ENCODE measurements around the gene CADM1.

CADM1 gene

GRCh38 chr11:115145324-115145723, 358.9 kb downstream of the CADM1 start:
- Histone ChIP-seq H3K36me3 (ENCODE audit: control insufficient read depth, insufficient read depth, low read length) (no peaks in the 10 kb centered on the region), H3K27me3 (ENCODE audit: control insufficient read depth, insufficient read depth, low read length) (no peaks in the 10 kb centered on the region), H3K9me3 (ENCODE audit: control insufficient read depth, low read length) (no peaks in the 10 kb centered on the region), H3K4me1 (ENCODE audit: control insufficient read depth, insufficient read depth, low read length) (no peaks in the 10 kb centered on the region), H3K4me3 (ENCODE audit: low read length) (no peak overlapping the region), H3K9ac (ENCODE audit: low read length) (no peak overlapping the region)

GRCh38 chr11:115144914-115145313, 359.3 kb downstream of the CADM1 start:
- Histone ChIP-seq H3K27me3 (ENCODE audit: control insufficient read depth, insufficient read depth, low read length) (no peaks in the 10 kb centered on the region), H3K36me3 (ENCODE audit: control insufficient read depth, insufficient read depth, low read length) (no peaks in the 10 kb centered on the region), H3K4me3 (ENCODE audit: low read length) (no peak overlapping the region), H3K9me3 (ENCODE audit: control insufficient read depth, low read length) (no peaks in the 10 kb centered on the region), H3K9ac (ENCODE audit: low read length) (no peak overlapping the region), H3K4me1 (ENCODE audit: control insufficient read depth, insufficient read depth, low read length) (no peaks in the 10 kb centered on the region)

- no peaks in the 10 kb centered on the region for H3K36me3 ChIP-seq (ENCODE audit: control insufficient read depth, insufficient read depth, low read length)
- H3K4me1 ChIP-seq (ENCODE audit: control insufficient read depth, insufficient read depth, low read length) = no peaks in the 10 kb centered on the region
- no peaks in the 10 kb centered on the region for H3K9me3 ChIP-seq (ENCODE audit: control insufficient read depth, low read length)
- H3K9ac ChIP-seq (ENCODE audit: low read length) = no peak overlapping the region
- no peaks in the 10 kb centered on the region for H3K27me3 ChIP-seq (ENCODE audit: control insufficient read depth, insufficient read depth, low read length)
- H3K4me3 ChIP-seq (ENCODE audit: low read length) = no peak overlapping the region
These were observed 360.2 kb downstream of the CADM1 start for GRCh38 chr11:115144014-115144413.

- Histone ChIP-seq H3K4me1 (ENCODE audit: control insufficient read depth, insufficient read depth, low read length) (no peaks in the 10 kb centered on the region), H3K9ac (ENCODE audit: low read length) (no peak overlapping the region), H3K27me3 (ENCODE audit: control insufficient read depth, insufficient read depth, low read length) (no peaks in the 10 kb centered on the region), H3K9me3 (ENCODE audit: control insufficient read depth, low read length) (no peaks in the 10 kb centered on the region), H3K36me3 (ENCODE audit: control insufficient read depth, insufficient read depth, low read length) (no peaks in the 10 kb centered on the region), H3K4me3 (ENCODE audit: low read length) (no peak overlapping the region)
These were observed 362.7 kb downstream of the CADM1 start for GRCh38 chr11:115141231-115142114.

GRCh38 chr11:115135936-115136335, 368.3 kb downstream of the CADM1 start:
- no peaks in the 10 kb centered on the region for H3K9me3 ChIP-seq (ENCODE audit: control insufficient read depth, low read length)
- no peaks in the 10 kb centered on the region for H3K4me1 ChIP-seq (ENCODE audit: control insufficient read depth, insufficient read depth, low read length)
- H3K36me3 ChIP-seq (ENCODE audit: control insufficient read depth, insufficient read depth, low read length) = no peaks in the 10 kb centered on the region
- no peaks in the 10 kb centered on the region for H3K27me3 ChIP-seq (ENCODE audit: control insufficient read depth, insufficient read depth, low read length)
- no peak overlapping the region for H3K9ac ChIP-seq (ENCODE audit: low read length)
- H3K4me3 ChIP-seq (ENCODE audit: low read length) = no peak overlapping the region

- no peaks in the 10 kb centered on the region for H3K36me3 ChIP-seq (ENCODE audit: control insufficient read depth, insufficient read depth, low read length)
- H3K27me3 ChIP-seq (ENCODE audit: control insufficient read depth, insufficient read depth, low read length) = no peaks in the 10 kb centered on the region
- H3K9me3 ChIP-seq (ENCODE audit: control insufficient read depth, low read length) = no peaks in the 10 kb centered on the region
- no peak overlapping the region for H3K4me3 ChIP-seq (ENCODE audit: low read length)
- no peaks in the 10 kb centered on the region for H3K4me1 ChIP-seq (ENCODE audit: control insufficient read depth, insufficient read depth, low read length)
- no peak overlapping the region for H3K9ac ChIP-seq (ENCODE audit: low read length)
These were observed 369.3 kb downstream of the CADM1 start for GRCh38 chr11:115134926-115135325.

- Histone ChIP-seq H3K9ac (ENCODE audit: low read length) (no peak overlapping the region), H3K4me1 (ENCODE audit: control insufficient read depth, insufficient read depth, low read length) (no peaks in the 10 kb centered on the region), H3K9me3 (ENCODE audit: control insufficient read depth, low read length) (no peaks in the 10 kb centered on the region), H3K4me3 (ENCODE audit: low read length) (no peak overlapping the region), H3K36me3 (ENCODE audit: control insufficient read depth, insufficient read depth, low read length) (no peaks in the 10 kb centered on the region), H3K27me3 (ENCODE audit: control insufficient read depth, insufficient read depth, low read length) (no peaks in the 10 kb centered on the region)
These were observed 370.6 kb downstream of the CADM1 start for GRCh38 chr11:115133475-115134209.

- no peaks in the 10 kb centered on the region for H3K4me1 ChIP-seq (ENCODE audit: control insufficient read depth, insufficient read depth, low read length)
- no peaks in the 10 kb centered on the region for H3K27me3 ChIP-seq (ENCODE audit: control insufficient read depth, insufficient read depth, low read length)
- no peaks in the 10 kb centered on the region for H3K9me3 ChIP-seq (ENCODE audit: control insufficient read depth, low read length)
- H3K36me3 ChIP-seq (ENCODE audit: control insufficient read depth, insufficient read depth, low read length) = no peaks in the 10 kb centered on the region
- no peak overlapping the region for H3K4me3 ChIP-seq (ENCODE audit: low read length)
- no peak overlapping the region for H3K9ac ChIP-seq (ENCODE audit: low read length)
These were observed 371.6 kb downstream of the CADM1 start for GRCh38 chr11:115132436-115133228.

GRCh38 chr11:115129473-115130289, 374.5 kb downstream of the CADM1 start:
- H3K9me3 ChIP-seq (ENCODE audit: control insufficient read depth, low read length) = no peaks in the 10 kb centered on the region
- no peaks in the 10 kb centered on the region for H3K27me3 ChIP-seq (ENCODE audit: control insufficient read depth, insufficient read depth, low read length)
- no peak overlapping the region for H3K9ac ChIP-seq (ENCODE audit: low read length)
- H3K36me3 ChIP-seq (ENCODE audit: control insufficient read depth, insufficient read depth, low read length) = no peaks in the 10 kb centered on the region
- no peak overlapping the region for H3K4me3 ChIP-seq (ENCODE audit: low read length)
- no peaks in the 10 kb centered on the region for H3K4me1 ChIP-seq (ENCODE audit: control insufficient read depth, insufficient read depth, low read length)

- Histone ChIP-seq H3K27me3 (ENCODE audit: control insufficient read depth, insufficient read depth, low read length) (no peaks in the 10 kb centered on the region), H3K9me3 (ENCODE audit: control insufficient read depth, low read length) (no peaks in the 10 kb centered on the region), H3K9ac (ENCODE audit: low read length) (no peak overlapping the region), H3K4me1 (ENCODE audit: control insufficient read depth, insufficient read depth, low read length) (no peaks in the 10 kb centered on the region), H3K36me3 (ENCODE audit: control insufficient read depth, insufficient read depth, low read length) (no peaks in the 10 kb centered on the region), H3K4me3 (ENCODE audit: low read length) (no peak overlapping the region)
These were observed 376.0 kb downstream of the CADM1 start for GRCh38 chr11:115128226-115128625.

- Histone ChIP-seq H3K9me3 (ENCODE audit: control insufficient read depth, low read length) (no peaks in the 10 kb centered on the region), H3K27me3 (ENCODE audit: control insufficient read depth, insufficient read depth, low read length) (no peaks in the 10 kb centered on the region), H3K4me3 (ENCODE audit: low read length) (no peak overlapping the region), H3K9ac (ENCODE audit: low read length) (no peak overlapping the region), H3K4me1 (ENCODE audit: control insufficient read depth, insufficient read depth, low read length) (no peaks in the 10 kb centered on the region), H3K36me3 (ENCODE audit: control insufficient read depth, insufficient read depth, low read length) (no peaks in the 10 kb centered on the region)
These were observed 376.4 kb downstream of the CADM1 start for GRCh38 chr11:115127790-115128189.
